GM15510 (cell line): ENCODE data around the gene NTN3.

ENCODE experiments used
- POLR2A ChIP-seq: IDR thresholded peaks from 3 replicates; pipeline ENCODE4 v1.6.1; 2011; ENCODE audit warnings: borderline replicate concordance; ENCODE audit not compliant: insufficient read length; ENCODE audit errors: extremely low read depth

Gene NTN3

DNA sequence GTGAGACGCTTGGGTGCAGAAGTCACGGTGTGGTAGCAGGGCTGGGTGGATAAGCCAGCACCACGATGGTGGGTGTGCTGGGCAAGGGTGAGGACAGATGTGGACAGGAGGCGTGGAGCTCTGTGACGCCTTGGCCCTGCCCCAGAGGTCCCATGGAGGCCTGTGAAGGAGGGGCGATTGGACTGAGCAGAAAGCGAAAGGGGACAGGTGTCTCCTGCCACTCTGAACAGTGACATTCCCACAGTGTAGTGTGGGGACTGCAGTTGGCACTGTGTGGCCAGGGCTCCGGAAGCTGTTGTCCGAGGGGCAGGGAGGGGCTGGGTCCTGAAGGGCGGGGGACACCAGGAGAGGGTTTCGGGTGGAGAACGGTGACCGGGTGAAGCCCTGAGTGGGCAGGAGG is 11.2 kb downstream of the NTN3 start:
- no peak for TF ChIP-seq POLR2A

GRCh38 chr16:2482708-2483534 is 11.8 kb downstream of the NTN3 start:
- TF ChIP-seq POLR2A, result no peak

- no peak for TF ChIP-seq POLR2A
Observed at GRCh38 chr16:2483939-2484897, 13.1 kb downstream of the NTN3 start.

DNA sequence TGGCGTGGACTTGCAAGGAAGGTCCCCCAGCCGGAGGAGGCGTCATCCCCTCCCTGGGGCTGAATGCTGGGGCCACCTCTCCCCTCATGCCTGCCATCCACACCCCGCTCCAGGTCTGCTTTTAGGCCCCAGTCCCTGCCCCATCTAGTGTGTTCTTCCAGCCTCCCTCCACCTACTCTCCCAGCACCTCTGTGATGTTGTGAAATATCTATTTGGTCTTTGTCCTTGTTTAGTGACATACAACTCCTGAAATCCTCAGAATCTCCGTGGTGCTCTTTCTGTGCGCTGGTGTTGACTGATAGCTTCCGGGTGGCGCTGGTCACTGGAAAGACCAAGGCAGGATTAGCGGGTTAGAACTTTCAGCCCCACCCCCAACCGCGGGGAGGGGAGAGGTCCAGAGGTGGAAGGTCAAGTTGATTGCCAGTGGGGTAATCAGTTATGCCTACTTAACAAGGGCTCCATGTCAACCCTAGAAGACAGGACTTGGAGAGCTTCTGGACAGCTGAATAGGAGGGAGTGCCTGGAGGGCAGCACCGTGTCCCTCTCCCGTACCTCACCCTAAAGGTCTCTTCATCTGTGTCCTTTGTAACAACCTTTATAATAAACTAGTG is 13.9 kb downstream of the NTN3 start:
- TF ChIP-seq POLR2A, result no peak

- TF ChIP-seq POLR2A, result no peak
Observed at GRCh38 chr16:2485811-2486507, 14.9 kb downstream of the NTN3 start.

- no peak for TF ChIP-seq POLR2A
Observed at GRCh38 chr16:2486645-2487516, 15.8 kb downstream of the NTN3 start.

DNA sequence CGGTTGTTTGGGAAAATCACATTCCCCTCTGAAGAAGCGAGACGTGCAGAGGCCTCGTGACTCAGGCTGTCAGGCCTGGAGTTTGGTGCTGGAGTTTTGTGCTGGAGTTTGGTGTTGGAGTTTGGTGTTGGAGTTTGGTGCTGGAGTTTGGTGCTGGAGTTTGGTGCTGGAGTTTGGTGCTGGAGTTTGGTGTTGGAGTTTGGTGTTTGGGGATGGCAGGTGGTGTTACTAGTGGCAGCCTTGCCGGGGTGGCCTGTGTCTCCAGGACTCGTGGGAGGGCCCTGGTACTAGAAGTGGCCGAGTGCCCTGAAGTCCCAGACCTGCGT is 16.4 kb downstream of the NTN3 start:
- no peak for TF ChIP-seq POLR2A

- no peak for TF ChIP-seq POLR2A
Observed at GRCh38 chr16:2487903-2488531, 16.9 kb downstream of the NTN3 start.

GRCh38 chr16:2489581-2489980 is 18.5 kb downstream of the NTN3 start:
- no peak for TF ChIP-seq POLR2A

GRCh38 chr16:2490190-2491105 is 19.4 kb downstream of the NTN3 start:
- TF ChIP-seq POLR2A, result no peak

DNA sequence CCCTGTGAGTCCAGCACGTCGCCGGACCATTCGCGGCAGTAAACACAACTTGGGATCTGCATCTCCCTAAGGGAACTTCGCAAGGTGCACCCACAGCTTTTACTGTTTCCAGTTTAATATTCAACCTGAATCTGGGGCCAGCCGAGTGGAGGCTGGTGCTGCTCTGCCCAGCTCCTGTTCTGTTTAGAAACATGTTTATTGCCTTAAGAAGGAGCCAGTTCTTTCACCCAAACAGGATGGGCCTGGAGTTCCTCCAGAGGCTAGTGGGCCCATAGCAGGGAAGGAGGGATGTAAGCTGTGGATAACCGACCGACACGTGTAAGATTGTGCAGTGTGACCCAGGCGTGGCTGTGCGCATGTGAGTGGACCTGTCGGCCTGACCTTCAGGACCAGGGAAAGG is 21.2 kb downstream of the NTN3 start:
- no peak for TF ChIP-seq POLR2A

- TF ChIP-seq POLR2A, result no peak
Observed at GRCh38 chr16:2493605-2494004, 22.5 kb downstream of the NTN3 start.
